ENCODE results near the gene EDN2. TPM values are rescaled to one million over a fixed set of nuclear protein-coding genes. Genes with fewer than 3 reads are reported as not detected.

EDN2 gene
- total and polyA plus RNA-seq, 2 donors from 2014 or later, result 2.3 to 2.9 TPM

GRCh38 chr1:41436281-41437010 lies 48.0 kb downstream of the EDN2 start:
- Histone ChIP-seq H3K9me3 (ENCODE audit: control insufficient read depth in 2 of 3, insufficient read depth in 1 of 3, low read length in 3 of 3) (no peaks in the 10 kb centered on the region), H3K9ac (ENCODE audit: low read length in 3 of 3) (no peak overlapping the region), H3K4me3 (ENCODE audit: low read length in 3 of 3) (no peak overlapping the region), H3K27ac (ENCODE audit: low read depth in 2 of 2, low read length in 2 of 2) (no peak overlapping the region), H3K36me3 (ENCODE audit: control insufficient read depth in 2 of 3, insufficient read depth in 3 of 3, low read length in 3 of 3) (no peaks in the 10 kb centered on the region), H3K4me1 (ENCODE audit: control insufficient read depth in 2 of 3, insufficient read depth in 2 of 3, low read depth in 1 of 3, low read length in 3 of 3) (peaks cover 0 to 10% (median 8%) of the 10 kb centered on the region in 3 donors), H3K27me3 (ENCODE audit: control insufficient read depth, insufficient read depth, low read length) (no peaks in the 10 kb centered on the region)
- no peak for DNase-seq
- no peak for FAIRE-seq
- TF ChIP-seq CTCF (IDR thresholded peaks at IDR 0.05; ENCODE audit: borderline replicate concordance, extremely low read depth, insufficient read depth), result no peak
- intact Hi-C loops (cut with DNase I), result no loop called here

GRCh38 chr1:41435570-41436178 lies 48.8 kb downstream of the EDN2 start:
- Histone ChIP-seq H3K27me3 (ENCODE audit: control insufficient read depth, insufficient read depth, low read length) (no peaks in the 10 kb centered on the region), H3K9me3 (ENCODE audit: control insufficient read depth in 2 of 3, insufficient read depth in 1 of 3, low read length in 3 of 3) (no peaks in the 10 kb centered on the region), H3K36me3 (ENCODE audit: control insufficient read depth in 2 of 3, insufficient read depth in 3 of 3, low read length in 3 of 3) (no peaks in the 10 kb centered on the region), H3K4me1 (ENCODE audit: control insufficient read depth in 2 of 3, insufficient read depth in 2 of 3, low read depth in 1 of 3, low read length in 3 of 3) (peaks cover 0 to 10% (median 8%) of the 10 kb centered on the region in 3 donors), H3K4me3 (ENCODE audit: low read length in 3 of 3) (no peak overlapping the region), H3K9ac (ENCODE audit: low read length in 3 of 3) (no peak overlapping the region), H3K27ac (ENCODE audit: low read depth in 2 of 2, low read length in 2 of 2) (no peak overlapping the region)
- no peak for FAIRE-seq
- no peak for TF ChIP-seq CTCF (IDR thresholded peaks at IDR 0.05; ENCODE audit: borderline replicate concordance, extremely low read depth, insufficient read depth)
- peak in 4 of 5 donors; percentile 69 to 80 (median 78) for DNase-seq
- intact Hi-C loops (cut with DNase I), result no loop called here

- no peak for FAIRE-seq
- Histone ChIP-seq H3K4me3 (ENCODE audit: low read length in 3 of 3) (no peak overlapping the region), H3K9ac (ENCODE audit: low read length in 3 of 3) (no peak overlapping the region), H3K27ac (ENCODE audit: low read depth in 2 of 2, low read length in 2 of 2) (no peak overlapping the region), H3K36me3 (ENCODE audit: control insufficient read depth in 2 of 3, insufficient read depth in 3 of 3, low read length in 3 of 3) (no peaks in the 10 kb centered on the region), H3K27me3 (ENCODE audit: control insufficient read depth, insufficient read depth, low read length) (no peaks in the 10 kb centered on the region), H3K4me1 (ENCODE audit: control insufficient read depth in 2 of 3, insufficient read depth in 2 of 3, low read depth in 1 of 3, low read length in 3 of 3) (peaks cover 0 to 10% (median 8%) of the 10 kb centered on the region in 3 donors), H3K9me3 (ENCODE audit: control insufficient read depth in 2 of 3, insufficient read depth in 1 of 3, low read length in 3 of 3) (no peaks in the 10 kb centered on the region)
- TF ChIP-seq CTCF (IDR thresholded peaks at IDR 0.05; ENCODE audit: borderline replicate concordance, extremely low read depth, insufficient read depth), result no peak
- DNase-seq, result no peak
- intact Hi-C loops (cut with DNase I), result no loop called here
Measured at GRCh38 chr1:41434748-41435449, 49.6 kb downstream of the EDN2 start.
